PC-9 (cell line): ENCODE data around the gene USP34. TPM values are rescaled to one million over a fixed set of nuclear protein-coding genes. Genes with fewer than 3 reads are reported as not detected.
A peak's percentile ranks its signal among the peaks of the same experiment; 100 is the strongest.

ENCODE experiments used
- BruUV-seq: library from RNA; stranded (reverse); fragments of 400-500 nt; replicated peaks from 2 replicates; lab custom pipeline; 2021; lab: Mats Ljungman, UMichigan
- CTCF ChIA-PET: fragments of 300-600 bp; sonication (Branson Sonifier 250); formaldehyde crosslinking; loops from one replicate; lab custom pipeline; 2022; ENCODE audit warnings: antibody characterized with exemption; lab: Charles Lee
- POLR2A ChIA-PET: fragments of 300-600 bp; sonication (Branson Sonifier 250); formaldehyde crosslinking; loops from one replicate; lab custom pipeline; 2022; ENCODE audit warnings: antibody characterized with exemption; ENCODE audit not compliant: unreplicated experiment; lab: Charles Lee
- DNase-seq, 2 experiments: peaks; one replicate each; pipeline versions ENCODE4 v3.0.0 to v3.0.0-alpha.2; 2015 to 2022; ENCODE audit warnings: mixed read lengths in 1 of 2
- H2AFZ ChIP-seq: fragments of 200-600 bp; sonication (generic); 2 replicates; pipeline ENCODE4 v1.8.1; 2017; ENCODE audit warnings: antibody characterized with exemption
- H3F3A ChIP-seq: fragments of 200-600 bp; sonication (generic); 2 replicates; pipeline ENCODE4 v1.8.1; 2017; ENCODE audit warnings: antibody characterized with exemption, mild to moderate bottlenecking, low read depth; ENCODE audit not compliant: insufficient read depth
- H3K27ac ChIP-seq: fragments of 200-600 bp; sonication (generic); 2 replicates; pipeline ENCODE4 v1.6.1; 2016; ENCODE audit warnings: mixed run types
- H3K27me3 ChIP-seq: fragments of 200-600 bp; sonication (generic); 2 replicates; pipeline ENCODE4 v1.6.1; 2016; ENCODE audit warnings: low read depth, mixed run types; ENCODE audit not compliant: insufficient read depth
- H3K36me3 ChIP-seq: fragments of 200-600 bp; sonication (generic); 2 replicates; pipeline ENCODE4 v1.6.1; 2016; ENCODE audit warnings: low read depth, mixed run types
- H3K4me1 ChIP-seq: fragments of 200-600 bp; sonication (generic); replicated peaks from 2 replicates; pipeline ENCODE4 v1.6.1; 2016; ENCODE audit warnings: mixed run types; ENCODE audit not compliant: insufficient read depth
- H3K4me2 ChIP-seq: fragments of 200-600 bp; sonication (generic); 2 replicates; pipeline ENCODE4 v1.6.1; 2017; ENCODE audit warnings: mixed run types
- H3K4me3 ChIP-seq: fragments of 200-600 bp; sonication (generic); 2 replicates; pipeline ENCODE4 v1.6.1; 2016; ENCODE audit warnings: mixed run types
- H3K79me2 ChIP-seq: fragments of 200-600 bp; sonication (generic); 2 replicates; pipeline ENCODE4 v1.6.1; 2017; ENCODE audit warnings: low read depth, mixed run types
- H3K9me2 ChIP-seq: fragments of 200-600 bp; sonication (generic); 2 replicates; pipeline ENCODE4 v1.8.1; 2017; ENCODE audit warnings: mild to moderate bottlenecking; ENCODE audit not compliant: insufficient read depth
- H3K9me3 ChIP-seq: fragments of 200-600 bp; sonication (generic); 2 replicates; pipeline ENCODE4 v1.8.1; 2016; ENCODE audit warnings: low read depth; ENCODE audit not compliant: insufficient read depth
- H4K20me1 ChIP-seq: fragments of 200-600 bp; sonication (generic); 2 replicates; pipeline ENCODE4 v1.8.1; 2017; ENCODE audit not compliant: insufficient read depth
- CTCF ChIP-seq: fragments of 200-600 bp; sonication (generic); conservative IDR thresholded peaks from 2 replicates; pipeline ENCODE4 v1.6.1; 2017; ENCODE audit warnings: mixed run types, antibody characterized with exemption, mild to moderate bottlenecking, moderate library complexity
- EZH2 ChIP-seq: fragments of 200-600 bp; sonication (generic); IDR thresholded peaks from 2 replicates; pipeline ENCODE4 v1.8.0; 2017; ENCODE audit warnings: antibody characterized with exemption, low read depth
- intact Hi-C: fragments of 100-400 bp; cut with micrococcal nuclease; formaldehyde crosslinking; loops from one replicate; pipeline ENCODE4 v1.10.0; 2022; ENCODE audit not compliant: unreplicated experiment
- total RNA-seq: library from RNA; stranded (reverse); gene quantifications from 2 replicates; pipeline ENCODE4 v1.2.3, GENCODE V29; 2021

The USP34 gene
- total RNA-seq, 1 experiment from 2014 or later: 120 TPM

- Histone ChIP-seq H4K20me1 (no peaks in the 10 kb centered on the region), H3F3A (peaks cover 11% of the 10 kb centered on the region; the same call in 1 of the 2 replicates), H3K27me3 (no peaks in the 10 kb centered on the region), H3K9me3 (peaks cover 18% of the 10 kb centered on the region), H3K36me3 (peaks cover 26% of the 10 kb centered on the region), H3K4me2 (no peak overlapping the region), H2AFZ (no peak overlapping the region), H3K27ac (no peak overlapping the region), H3K9me2 (no peaks in the 10 kb centered on the region), H3K79me2 (peaks cover 27% of the 10 kb centered on the region), H3K4me3 (peak overlapping the region; percentile 9; the same call in 1 of the 2 replicates), H3K4me1 (no peaks in the 10 kb centered on the region)
- POLR2A ChIA-PET: no interaction called here
- no TSS peak for BruUV-seq
- DNase-seq: no peak
- TF ChIP-seq EZH2: no peak
- no peak for TF ChIP-seq CTCF
- intact Hi-C loops: loop anchor here (10.0 kb wide), 1 partner anchor 281 kb away; no protein-coding TSS in a partner anchor
- CTCF ChIA-PET: no interaction called here
These were observed 117.0 kb downstream of the USP34 start for GRCh38 chr2:61353909-61354308.

DNA sequence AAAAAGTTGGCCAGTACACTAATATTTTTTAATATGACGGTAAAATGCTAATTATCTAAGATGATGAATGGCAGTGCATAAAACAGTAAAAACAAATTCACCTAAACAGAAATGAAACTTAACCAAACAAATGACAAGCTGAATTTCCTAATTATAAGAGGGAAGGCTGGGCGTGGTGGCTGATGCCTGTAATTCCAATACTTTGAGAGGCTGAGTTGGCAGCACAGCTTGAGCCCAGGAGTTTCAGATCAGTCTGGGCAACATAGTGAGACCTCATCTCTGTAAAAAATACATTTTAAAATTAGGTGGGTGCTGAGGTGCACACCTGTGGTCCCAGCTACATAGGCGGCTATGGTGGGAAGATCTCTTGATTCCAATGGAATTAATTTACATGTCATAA is 120.1 kb downstream of the USP34 start:
- BruUV-seq: no TSS peak
- Histone ChIP-seq H2AFZ (no peak overlapping the region), H3K4me2 (no peak overlapping the region), H4K20me1 (no peaks in the 10 kb centered on the region), H3K36me3 (peaks cover 43% of the 10 kb centered on the region), H3K4me1 (no peaks in the 10 kb centered on the region), H3K79me2 (peaks cover 11% of the 10 kb centered on the region), H3F3A (0 out of 2 replicates have a peak, but pooled peaks cover 6% of the 10 kb centered on the region), H3K4me3 (no peak overlapping the region), H3K9me3 (peaks cover 18% of the 10 kb centered on the region), H3K27ac (no peak overlapping the region), H3K9me2 (no peaks in the 10 kb centered on the region), H3K27me3 (no peaks in the 10 kb centered on the region)
- no peak for DNase-seq
- intact Hi-C loops: loop anchor here (10.0 kb wide), 1 partner anchor 284 kb away; no protein-coding TSS in a partner anchor
- TF ChIP-seq CTCF (no peak), EZH2 (no peak)
- ChIA-PET POLR2A (no interaction called here), CTCF (no interaction called here)

- Histone ChIP-seq H3K27ac (no peak overlapping the region), H3K79me2 (no peaks in the 10 kb centered on the region), H3K9me2 (no peaks in the 10 kb centered on the region), H3K36me3 (peaks cover 51% of the 10 kb centered on the region), H3F3A (peaks cover 11% of the 10 kb centered on the region; the same call in 1 of the 2 replicates), H3K4me1 (no peaks in the 10 kb centered on the region; the same call in 1 of the 2 replicates), H4K20me1 (peaks cover 12% of the 10 kb centered on the region; the same call in 1 of the 2 replicates), H3K4me3 (no peak overlapping the region), H3K27me3 (no peaks in the 10 kb centered on the region), H3K9me3 (no peaks in the 10 kb centered on the region), H2AFZ (no peak overlapping the region), H3K4me2 (no peak overlapping the region)
- BruUV-seq: no TSS peak
- intact Hi-C loops: no loop called here
- ChIA-PET CTCF (no interaction called here), POLR2A (no interaction called here)
- TF ChIP-seq EZH2: no peak
- DNase-seq: no peak
These were observed 127.7 kb downstream of the USP34 start for GRCh38 chr2:61343141-61343540.

GRCh38 chr2:61340242-61340641 is 130.6 kb downstream of the USP34 start:
- Histone ChIP-seq H4K20me1 (peaks cover 8% of the 10 kb centered on the region; the same call in 1 of the 2 replicates), H3K79me2 (no peaks in the 10 kb centered on the region), H3K27me3 (no peaks in the 10 kb centered on the region), H3K36me3 (peaks cover 38% of the 10 kb centered on the region), H3K9me3 (no peaks in the 10 kb centered on the region), H3K9me2 (no peaks in the 10 kb centered on the region), H3F3A (peaks cover 11% of the 10 kb centered on the region; the same call in 1 of the 2 replicates), H3K4me3 (no peak overlapping the region), H2AFZ (no peak overlapping the region), H3K4me1 (no peaks in the 10 kb centered on the region; the same call in 1 of the 2 replicates), H3K27ac (no peak overlapping the region), H3K4me2 (no peak overlapping the region)
- DNase-seq: no peak
- intact Hi-C loops: no loop called here
- ChIA-PET CTCF (no interaction called here), POLR2A (no interaction called here)
- TF ChIP-seq CTCF (no peak), EZH2 (no peak)
- BruUV-seq: no TSS peak
